Stimulated activated naive CD4-positive, alpha-beta T cell (primary cell): ENCODE results near the gene SH3BGRL3.
"Not testable (repeated sequence)": the region's sequence is repeated elsewhere in the genome, so short reads cannot be mapped to it uniquely, and the experiment has no call there.

Source experiments
- DNase-seq, 6 experiments: peaks; one replicate each; lab custom pipeline; 2025; lab: John Stamatoyannopoulos, UW

The SH3BGRL3 gene

DNA sequence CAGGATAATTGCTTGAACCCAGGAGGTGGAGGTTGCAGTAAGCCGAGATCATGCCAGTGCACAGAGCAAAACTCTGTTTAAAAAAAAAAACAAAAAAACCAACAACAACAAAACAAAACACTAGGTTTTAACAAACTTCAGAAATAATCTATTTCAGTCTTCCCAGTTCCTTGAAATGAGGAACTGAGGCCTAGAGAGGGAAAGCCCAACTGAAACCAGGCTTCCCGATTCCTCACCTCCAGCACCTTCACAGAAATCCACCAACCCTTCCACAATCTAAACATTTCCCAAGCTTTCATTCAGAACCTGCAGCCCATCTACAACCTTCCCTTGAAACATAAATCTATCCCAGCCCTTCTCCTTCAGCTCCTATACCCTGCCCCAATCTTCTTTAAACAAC is 37.3 kb downstream of the SH3BGRL3 start:
- DNase-seq, result no peak

GRCh38 chr1:26317612-26318337 is 37.9 kb downstream of the SH3BGRL3 start, which contains the start of gene CD52:
Gene CD52 (plus strand): TSS chr1:26317958. CDS start chr1:26318018, 60 bp downstream.
- peak; percentile 61 to 82 (median 74) for DNase-seq

- DNase-seq, result no peak
These were observed 38.6 kb downstream of the SH3BGRL3 start for GRCh38 chr1:26318338-26319064.

DNA sequence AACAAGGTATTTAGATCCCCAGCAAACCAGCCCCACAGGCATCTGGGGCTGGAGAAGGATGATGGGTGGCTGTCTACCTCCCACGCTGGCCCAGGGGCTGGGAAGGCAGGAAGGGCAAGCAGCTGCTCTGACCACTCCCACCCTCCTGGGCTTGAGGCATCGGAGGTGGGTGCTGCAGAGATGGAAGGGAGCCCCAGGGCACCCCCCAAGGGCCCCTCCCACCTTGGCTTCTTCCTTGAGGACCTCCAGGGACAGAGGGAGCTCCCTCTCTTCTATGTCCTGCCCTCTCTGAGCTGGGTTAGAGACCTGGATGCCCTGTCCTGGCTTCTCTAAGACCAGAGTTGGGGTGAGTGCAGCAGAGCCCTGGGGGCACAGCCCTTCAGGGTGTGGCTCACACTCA is 41.0 kb downstream of the SH3BGRL3 start:
- no peak for DNase-seq

GRCh38 chr1:26321315-26322041 is 41.6 kb downstream of the SH3BGRL3 start:
- DNase-seq, result peak; percentile 81 to 95 (median 92)

DNA sequence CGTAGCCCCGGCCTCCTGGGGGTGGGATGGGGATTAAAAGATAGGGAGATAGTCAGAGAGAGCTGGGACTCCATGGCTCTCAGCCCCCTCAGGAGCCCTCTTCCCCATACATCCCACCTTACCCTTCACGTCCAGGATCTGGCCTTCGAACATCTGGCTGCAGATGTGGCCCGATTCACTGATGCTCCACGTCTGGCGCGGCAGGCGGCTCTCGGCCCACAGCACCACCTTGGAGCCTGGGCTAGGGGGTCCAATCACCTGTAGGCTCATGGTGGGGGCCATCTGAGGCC is 42.1 kb downstream of the SH3BGRL3 start:
- no peak for DNase-seq

GRCh38 chr1:26323382-26323781 is 43.5 kb downstream of the SH3BGRL3 start:
- DNase-seq, result no peak

DNA sequence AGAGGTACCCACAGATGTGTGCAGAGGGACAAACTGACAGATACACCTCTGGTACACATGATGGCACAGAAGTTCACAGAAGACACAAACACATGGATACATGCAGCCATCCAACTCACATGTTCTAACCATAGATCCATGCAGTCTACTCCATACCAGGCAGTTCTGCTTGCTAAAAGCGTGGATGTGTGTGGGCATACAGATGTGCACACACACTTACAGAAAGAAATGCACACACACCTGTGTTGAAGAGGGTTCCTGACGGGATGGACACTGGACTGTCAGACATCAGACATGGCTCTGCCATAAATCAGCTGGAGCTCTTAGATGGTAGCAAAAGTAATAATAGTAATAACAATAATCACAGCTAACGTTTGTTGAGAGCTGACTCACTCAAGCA is 44.7 kb downstream of the SH3BGRL3 start:
- DNase-seq, result no peak

- no peak for DNase-seq
These were observed 48.1 kb downstream of the SH3BGRL3 start for GRCh38 chr1:26327956-26328362.

DNA sequence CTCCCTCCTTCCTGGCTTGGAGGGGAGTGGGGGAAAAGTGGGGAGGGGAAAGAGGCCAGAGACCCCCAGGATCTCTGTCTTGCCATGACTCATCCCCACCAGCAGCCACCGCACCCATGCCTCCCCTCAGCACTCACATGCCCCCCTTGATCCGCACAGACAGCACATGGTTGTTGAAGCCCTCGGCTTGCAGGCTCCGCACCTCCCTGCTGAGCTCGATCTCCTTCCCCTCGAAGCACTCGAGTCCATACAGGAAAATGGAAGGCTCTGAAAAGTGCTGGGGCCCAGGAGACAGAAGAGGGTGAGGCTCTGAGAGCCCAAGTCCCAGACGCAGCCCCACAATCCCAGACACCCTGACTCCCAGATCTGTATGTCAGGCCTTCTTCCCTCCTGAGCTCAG is 48.7 kb downstream of the SH3BGRL3 start:
- DNase-seq, result no peak

DNA sequence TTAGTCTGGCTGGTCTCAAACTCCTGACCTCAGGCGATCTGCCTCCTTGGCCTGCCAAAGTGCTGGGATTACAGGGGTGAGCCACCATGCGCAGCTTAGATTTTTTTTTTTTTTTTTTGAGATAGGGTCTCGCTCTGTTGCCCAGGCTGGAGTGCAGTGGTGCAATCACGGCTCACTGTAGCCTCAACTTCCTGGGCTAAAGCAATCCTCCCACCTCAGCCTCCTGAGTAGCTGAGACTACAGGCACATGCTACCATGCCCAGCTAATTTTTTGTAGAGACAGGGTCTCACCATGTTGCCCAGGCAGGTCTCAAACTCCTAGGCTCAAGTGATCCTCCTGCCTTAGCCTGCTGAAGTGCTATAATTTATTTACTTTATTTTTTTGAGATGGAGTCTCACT is 49.5 kb downstream of the SH3BGRL3 start:
- not testable (repeated sequence) for DNase-seq

- no peak for DNase-seq
These were observed 50.4 kb downstream of the SH3BGRL3 start for GRCh38 chr1:26330276-26330675.
